GM12878 (cell line): ENCODE measurements around the gene ZNF213. TPM values are rescaled to one million over a fixed set of nuclear protein-coding genes. Genes with fewer than 3 reads are reported as not detected.

Source experiments
- ASH2L ChIP-seq: fragments of 300-600, 200-600 bp; sonication (generic); IDR thresholded peaks from 2 replicates; pipeline ENCODE4 v1.6.1; 2017; ENCODE audit warnings: low read depth, mild to moderate bottlenecking, borderline replicate concordance
- E2F4 ChIP-seq: IDR thresholded peaks from 2 replicates; pipeline ENCODE4 v1.6.1; 2012; ENCODE audit warnings: low read depth, low read length, improper control_type of control experiment
- NFIC ChIP-seq: IDR thresholded peaks from 2 replicates; pipeline ENCODE4 v1.6.1; 2012; ENCODE audit warnings: low read depth, mild to moderate bottlenecking, inconsistent platforms, low read length, moderate library complexity
- RAD21 ChIP-seq: IDR thresholded peaks from 2 replicates; pipeline ENCODE4 v1.6.1; 2011; ENCODE audit warnings: mild to moderate bottlenecking, low read depth, low read length, moderate library complexity; ENCODE audit not compliant: insufficient read depth
- SPI1 ChIP-seq: IDR thresholded peaks from 2 replicates; pipeline ENCODE4 v1.6.1; 2011; ENCODE audit warnings: low read depth, mild to moderate bottlenecking, low read length, moderate library complexity, borderline replicate concordance; ENCODE audit not compliant: insufficient read depth
- ZNF592 ChIP-seq: fragments of 450-650 bp; IDR thresholded peaks from 2 replicates; pipeline ENCODE4 v1.6.1; 2017; ENCODE audit warnings: mild to moderate bottlenecking, moderate library complexity
- polyA plus RNA-seq, 11 experiments: library from polyadenylated mRNA; depleted of rRNA in 4 of 11; unstranded in 6 of 11; stranded (reverse) in 5 of 11; fragments of >200 nt; fragmentation: Nextera tagmentation in 4 of 11; fragmentation: Illumina TruSeq in 1 of 11; extraction: Ambion mirVana in 4 of 11; extraction: Trizol in 1 of 11; gene quantifications; 1 replicate in 1 of 11; 2 replicates in 10 of 11; pipeline versions ENCODE4 v1.2.1 to v1.2.3, GENCODE V29; 2011 to 2016; ENCODE audit warnings: inconsistent platforms in 2 of 11, missing spikeins in 2 of 11, low read depth in 1 of 11
- total RNA-seq, 4 experiments: library from RNA; depleted of rRNA in 3 of 4; stranded (reverse); fragments of >200 nt in 3 of 4; fragmentation: Illumina TruSeq in 1 of 4; extraction: Trizol in 1 of 4; gene quantifications; 2 replicates each; pipeline versions ENCODE4 v1.2.1 to v1.2.3, GENCODE V29; 2013 to 2021

Gene ZNF213
- total and polyA plus RNA-seq, 10 of the 15 experiments (the other 5 are each of a cell fraction or from before 2014, with no cell fraction given): 0.53 to 9.4 (median 1.1) TPM

GRCh38 chr16:3089717-3090592, 44.9 kb upstream of the ZNF213 start (continued):
- no peak for TF ChIP-seq SPI1
- no peak for TF ChIP-seq E2F4
- TF ChIP-seq NFIC: no peak
- no peak for TF ChIP-seq ZNF592
- TF ChIP-seq RAD21: no peak
- TF ChIP-seq ASH2L: no peak
- TF ChIP-seq, all 136 proteins: peak for 0
